ENCODE data around the gene C16orf96. TPM values are rescaled to one million over a fixed set of nuclear protein-coding genes. Genes with fewer than 3 reads are reported as not detected.

Gene C16orf96
- total RNA-seq, 1 experiment from 2014 or later: 0.10 TPM

DNA sequence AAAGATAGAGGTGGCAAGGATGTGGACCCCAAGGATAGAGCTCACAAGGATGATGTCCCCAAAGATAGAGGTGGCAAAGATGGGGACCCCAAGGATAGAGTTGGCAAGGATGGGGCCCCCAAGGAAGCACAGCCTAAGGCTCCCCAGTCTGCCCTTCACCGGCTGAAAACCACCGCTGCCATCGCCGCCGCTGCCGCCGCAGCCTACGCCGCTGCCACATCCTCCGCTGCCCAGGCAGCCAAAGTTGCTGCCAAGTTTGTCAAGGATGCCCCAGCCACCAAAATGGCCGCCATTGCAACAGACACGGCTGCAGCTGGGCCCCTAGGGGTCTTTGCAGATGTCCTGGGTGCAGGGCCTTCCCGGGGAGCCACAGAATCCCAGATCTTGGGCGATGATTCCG is 19.9 kb downstream of the C16orf96 start:
- RAD21 ChIA-PET (ENCODE audit: low non-redundant PET in 1 of 2, low total read pairs in 2 of 2, uncharacterized antibody in 2 of 2, unreplicated experiment in 2 of 2): no interaction called here
- H3K4me1 ChIP-seq (ENCODE audit: control insufficient read depth in 1 of 2, insufficient read depth in 2 of 2, low read length in 2 of 2): no peaks in the 10 kb centered on the region
- no peak overlapping the region for H3K4me3 ChIP-seq (replicated peaks in 1 of 2; ENCODE audit: low read depth in 1 of 2, low read length in 2 of 2)
- H4K20me1 ChIP-seq (ENCODE audit: insufficient read depth): no peaks in the 10 kb centered on the region
- H3K27ac ChIP-seq (ENCODE audit: low read depth, low read length): no peak overlapping the region
- no TSS peak for BruUV-seq (replicated peaks)
- no peaks in the 10 kb centered on the region for H3K9me2 ChIP-seq (ENCODE audit: insufficient read depth)
- CTCF ChIA-PET: interaction anchor here (1.3 kb wide), 1 partner anchor 27 kb away, joined by 4 read pairs; no protein-coding TSS in a partner anchor
- intact Hi-C loops (cut with micrococcal nuclease): no loop called here
- no peak for ATAC-seq
- no peaks in the 10 kb centered on the region for H3K36me3 ChIP-seq (ENCODE audit: control insufficient read depth in 1 of 2, insufficient read depth in 2 of 2, low read length in 2 of 2)
- no peaks in the 10 kb centered on the region for H3K79me2 ChIP-seq (ENCODE audit: insufficient read depth, low read length)
- H3K9me3 ChIP-seq (ENCODE audit: control insufficient read depth in 1 of 2, insufficient read depth in 1 of 2, low read depth in 1 of 2, low read length in 2 of 2): no peaks in the 10 kb centered on the region
- POLR2A ChIA-PET: no interaction called here
- no peak for DNase-seq (ENCODE audit: low read depth, low spot score)
- H3K9ac ChIP-seq (ENCODE audit: low read length): no peak overlapping the region
- TF ChIP-seq ELF1 (IDR thresholded peaks at IDR 0.05; ENCODE audit: borderline replicate concordance, low read depth): no peak
- no peak for TF ChIP-seq SIN3A (IDR thresholded peaks at IDR 0.05; ENCODE audit: low read depth)
- no peak for TF ChIP-seq RAD21 (IDR thresholded peaks at IDR 0.05; ENCODE audit: low read depth)
- TF ChIP-seq CBX3 (IDR thresholded peaks at IDR 0.05; ENCODE audit: low read depth): no peak
- TF ChIP-seq, protein P1, sequence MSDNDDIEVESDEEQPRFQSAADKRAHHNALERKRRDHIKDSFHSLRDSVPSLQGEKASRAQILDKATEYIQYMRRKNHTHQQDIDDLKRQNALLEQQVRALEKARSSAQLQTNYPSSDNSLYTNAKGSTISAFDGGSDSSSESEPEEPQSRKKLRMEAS (IDR thresholded peaks at IDR 0.05): no peak
- TF ChIP-seq SRF (IDR thresholded peaks at IDR 0.05; ENCODE audit: low read depth): no peak
- no peak for TF ChIP-seq FOSL1 (IDR thresholded peaks at IDR 0.05; ENCODE audit: low read depth)
- TF ChIP-seq ZFX (IDR thresholded peaks at IDR 0.05): no peak
- TF ChIP-seq, protein P2, sequence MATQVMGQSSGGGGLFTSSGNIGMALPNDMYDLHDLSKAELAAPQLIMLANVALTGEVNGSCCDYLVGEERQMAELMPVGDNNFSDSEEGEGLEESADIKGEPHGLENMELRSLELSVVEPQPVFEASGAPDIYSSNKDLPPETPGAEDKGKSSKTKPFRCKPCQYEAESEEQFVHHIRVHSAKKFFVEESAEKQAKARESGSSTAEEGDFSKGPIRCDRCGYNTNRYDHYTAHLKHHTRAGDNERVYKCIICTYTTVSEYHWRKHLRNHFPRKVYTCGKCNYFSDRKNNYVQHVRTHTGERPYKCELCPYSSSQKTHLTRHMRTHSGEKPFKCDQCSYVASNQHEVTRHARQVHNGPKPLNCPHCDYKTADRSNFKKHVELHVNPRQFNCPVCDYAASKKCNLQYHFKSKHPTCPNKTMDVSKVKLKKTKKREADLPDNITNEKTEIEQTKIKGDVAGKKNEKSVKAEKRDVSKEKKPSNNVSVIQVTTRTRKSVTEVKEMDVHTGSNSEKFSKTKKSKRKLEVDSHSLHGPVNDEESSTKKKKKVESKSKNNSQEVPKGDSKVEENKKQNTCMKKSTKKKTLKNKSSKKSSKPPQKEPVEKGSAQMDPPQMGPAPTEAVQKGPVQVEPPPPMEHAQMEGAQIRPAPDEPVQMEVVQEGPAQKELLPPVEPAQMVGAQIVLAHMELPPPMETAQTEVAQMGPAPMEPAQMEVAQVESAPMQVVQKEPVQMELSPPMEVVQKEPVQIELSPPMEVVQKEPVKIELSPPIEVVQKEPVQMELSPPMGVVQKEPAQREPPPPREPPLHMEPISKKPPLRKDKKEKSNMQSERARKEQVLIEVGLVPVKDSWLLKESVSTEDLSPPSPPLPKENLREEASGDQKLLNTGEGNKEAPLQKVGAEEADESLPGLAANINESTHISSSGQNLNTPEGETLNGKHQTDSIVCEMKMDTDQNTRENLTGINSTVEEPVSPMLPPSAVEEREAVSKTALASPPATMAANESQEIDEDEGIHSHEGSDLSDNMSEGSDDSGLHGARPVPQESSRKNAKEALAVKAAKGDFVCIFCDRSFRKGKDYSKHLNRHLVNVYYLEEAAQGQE (IDR thresholded peaks at IDR 0.05; ENCODE audit: low read depth): no peak
- TF ChIP-seq POLR2A (IDR thresholded peaks at IDR 0.05; ENCODE audit: borderline replicate concordance, extremely low read depth, insufficient read depth, insufficient read length): no peak
- TF ChIP-seq, protein P3, sequence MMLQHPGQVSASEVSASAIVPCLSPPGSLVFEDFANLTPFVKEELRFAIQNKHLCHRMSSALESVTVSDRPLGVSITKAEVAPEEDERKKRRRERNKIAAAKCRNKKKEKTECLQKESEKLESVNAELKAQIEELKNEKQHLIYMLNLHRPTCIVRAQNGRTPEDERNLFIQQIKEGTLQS (IDR thresholded peaks at IDR 0.05): no peak
- H3K27me3 ChIP-seq (ENCODE audit: insufficient read depth, low read length): no peaks in the 10 kb centered on the region
- H2AFZ ChIP-seq (ENCODE audit: low read depth, low read length, poor library complexity, severe bottlenecking): no peak overlapping the region
- no peak overlapping the region for H3K4me2 ChIP-seq (ENCODE audit: low read length)
